H54 (cell line): ENCODE measurements around the gene SSBP2.
"Not testable (repeated sequence)": the region's sequence is repeated elsewhere in the genome, so short reads cannot be mapped to it uniquely, and the experiment has no call there.

Experiments used
- DNase-seq: peaks from one replicate; pipeline ENCODE4 v3.0.0; 2011; ENCODE audit warnings: low spot score, mixed read lengths; ENCODE audit not compliant: insufficient read length
- FAIRE-seq: peaks from 3 replicates; lab custom pipeline; 2011; peaks lifted over from hg19 to GRCh38; lab: Jason Lieb, UNC
- POLR2A ChIP-seq: IDR thresholded peaks from 2 replicates; pipeline ENCODE4 v1.6.1; 2011; ENCODE audit warnings: low read depth, mild to moderate bottlenecking, low read length

SSBP2 gene

GRCh38 chr5:81740758-81741157 lies 10.1 kb downstream of the SSBP2 start:
- FAIRE-seq: no peak
- TF ChIP-seq POLR2A: no peak

GRCh38 chr5:81739291-81739690 lies 11.6 kb downstream of the SSBP2 start:
- no peak for TF ChIP-seq POLR2A

More at GRCh38 chr5:81740758-81741157, 10.1 kb downstream of the SSBP2 start:
- no peak for DNase-seq

GRCh38 chr5:81729276-81729675 lies 21.6 kb downstream of the SSBP2 start:
- FAIRE-seq (no peak), DNase-seq (no peak)
- TF ChIP-seq POLR2A: no peak

More at GRCh38 chr5:81739291-81739690, 11.6 kb downstream of the SSBP2 start:
- no peak for FAIRE-seq
- no peak for DNase-seq

GRCh38 chr5:81728301-81728700 lies 22.6 kb downstream of the SSBP2 start:
- DNase-seq (no peak), FAIRE-seq (no peak)
- TF ChIP-seq POLR2A: no peak

GRCh38 chr5:81726297-81726696 lies 24.6 kb downstream of the SSBP2 start:
- DNase-seq (no peak), FAIRE-seq (no peak)
- TF ChIP-seq POLR2A: no peak

GRCh38 chr5:81724571-81724970 lies 26.3 kb downstream of the SSBP2 start:
- no peak for FAIRE-seq
- no peak for DNase-seq
- no peak for TF ChIP-seq POLR2A

GRCh38 chr5:81724108-81724507 lies 26.8 kb downstream of the SSBP2 start:
- TF ChIP-seq POLR2A: no peak
- FAIRE-seq: no peak

GRCh38 chr5:81721049-81721448 lies 29.8 kb downstream of the SSBP2 start:
- no peak for TF ChIP-seq POLR2A
- DNase-seq: no peak
- no peak for FAIRE-seq

More at GRCh38 chr5:81724108-81724507, 26.8 kb downstream of the SSBP2 start:
- no peak for DNase-seq

- no peak for TF ChIP-seq POLR2A
- DNase-seq: no peak
- peak; percentile 27 for FAIRE-seq
Measured at GRCh38 chr5:81719743-81720345, 31.1 kb downstream of the SSBP2 start.

- FAIRE-seq: no peak
Measured at GRCh38 chr5:81718300-81718699, 32.6 kb downstream of the SSBP2 start.

GRCh38 chr5:81717860-81718259 lies 33.0 kb downstream of the SSBP2 start:
- FAIRE-seq (no peak), DNase-seq (no peak)
- TF ChIP-seq POLR2A: no peak

More at GRCh38 chr5:81718300-81718699, 32.6 kb downstream of the SSBP2 start:
- no peak for TF ChIP-seq POLR2A
- DNase-seq: no peak

- no peak for FAIRE-seq
- no peak for DNase-seq
- no peak for TF ChIP-seq POLR2A
Measured at GRCh38 chr5:81717226-81717625, 33.7 kb downstream of the SSBP2 start.

GRCh38 chr5:81714076-81714475 lies 36.8 kb downstream of the SSBP2 start:
- FAIRE-seq: not testable (repeated sequence)

GRCh38 chr5:81708889-81709288 lies 42.0 kb downstream of the SSBP2 start:
- FAIRE-seq (no peak), DNase-seq (no peak)
- no peak for TF ChIP-seq POLR2A

More at GRCh38 chr5:81714076-81714475, 36.8 kb downstream of the SSBP2 start:
- DNase-seq: not testable (repeated sequence)

- no peak for TF ChIP-seq POLR2A
Measured at GRCh38 chr5:81703840-81704239, 47.1 kb downstream of the SSBP2 start.

More at GRCh38 chr5:81703840-81704239, 47.1 kb downstream of the SSBP2 start:
- FAIRE-seq (no peak), DNase-seq (no peak)
